Lower leg skin (tissue), 4 donors: Measurements from ENCODE around the gene ZFY. TPM values are rescaled to one million over a fixed set of nuclear protein-coding genes. Genes with fewer than 3 reads are reported as not detected.
"Not testable (repeated sequence)": the region's sequence is repeated elsewhere in the genome, so short reads cannot be mapped to it uniquely, and the experiment has no call there.

Experiments used
- DNase-seq, 2 donors: peaks; one replicate each; pipeline ENCODE4 v3.0.0-alpha.2; 2019; ENCODE audit warnings: low spot score in 2 of 2
- H3K4me3 ChIP-seq: fragments of 200-600 bp; sonication (generic); 2 replicates; pipeline ENCODE4 v1.5.1; 2017; ENCODE audit warnings: mild to moderate bottlenecking, low read depth; ENCODE audit not compliant: poor library complexity, severe bottlenecking
- CTCF ChIP-seq, 3 donors: fragments of 450-650 bp; IDR thresholded peaks; one replicate each; pipeline ENCODE4 v1.5.1; 2016; ENCODE audit warnings: antibody characterized with exemption in 3 of 3, mild to moderate bottlenecking in 3 of 3, moderate library complexity in 2 of 3
- POLR2A ChIP-seq, 2 donors: fragments of 450-650 bp; IDR thresholded peaks; one replicate each; pipeline ENCODE4 v1.6.1; 2016 to 2017; ENCODE audit warnings: antibody characterized with exemption in 2 of 2, mild to moderate bottlenecking in 1 of 2, moderate library complexity in 1 of 2
- WGBS, 2 donors: methylation state at CpG; one replicate each; pipeline ENCODE4 v1.1.5; 2018; 5-methylcytosine and 5-hydroxymethylcytosine counted together
- intact Hi-C: fragments of 100-400 bp; cut with DNase I; formaldehyde crosslinking; loops from one replicate; pipeline ENCODE4 v1.15.0; 2023; ENCODE audit warnings: low total_unique reads
- total RNA-seq, 4 donors: library from RNA; depleted of rRNA; stranded (reverse); fragments of >200 nt; gene quantifications; one replicate each; pipeline ENCODE4 v1.1.0, GENCODE V29; 2016

Gene ZFY
- total RNA-seq, 4 donors from 2014 or later = 17.3 to 18.6 TPM; not detected in 2

- 80% methylated on average over 5 of the region's 5 CpGs; no CpG with 5 or more reads in 1 of the 2 donors for WGBS, 2 donors
- DNase-seq = no peak
- no peak for TF ChIP-seq POLR2A (IDR thresholded peaks at IDR 0.05)
- TF ChIP-seq CTCF (IDR thresholded peaks at IDR 0.05) = no peak
- intact Hi-C loops = no loop called here
- H3K4me3 ChIP-seq = no peak overlapping the region
Observed at GRCh38 chrY:2973110-2973751, 38.0 kb downstream of the ZFY start.

GRCh38 chrY:2979283-2979682 is 44.1 kb downstream of the ZFY start:
- TF ChIP-seq POLR2A (IDR thresholded peaks at IDR 0.05) (no peak), CTCF (IDR thresholded peaks at IDR 0.05) (no peak)
- WGBS, 2 donors = 98% methylated on average over 6 of the region's 6 CpGs; no CpG with 5 or more reads in 1 of the 2 donors
- intact Hi-C loops = no loop called here
- no peak for DNase-seq
- no peak overlapping the region for H3K4me3 ChIP-seq

DNA sequence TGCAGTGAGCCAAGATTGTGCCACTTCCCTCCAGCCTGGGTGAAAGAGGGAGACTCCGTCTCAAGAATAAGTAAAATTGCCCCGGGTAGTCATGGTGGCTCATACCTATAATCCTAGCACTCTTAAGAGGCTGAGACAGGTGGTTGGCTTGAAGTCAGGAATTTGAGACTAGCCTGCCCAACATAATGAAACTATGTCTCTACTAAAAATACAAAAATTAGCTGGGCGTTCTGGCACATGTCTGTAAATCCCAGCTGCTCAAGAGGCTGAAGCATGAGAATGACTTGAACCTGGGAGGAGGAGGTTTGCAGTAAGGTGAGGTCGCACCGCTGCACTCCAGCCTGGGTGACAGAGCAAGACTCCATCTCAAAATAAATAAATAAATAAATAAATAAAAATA is 49.3 kb downstream of the ZFY start:
- no peak overlapping the region for H3K4me3 ChIP-seq
- no peak for TF ChIP-seq CTCF (IDR thresholded peaks at IDR 0.05)
- TF ChIP-seq POLR2A (IDR thresholded peaks at IDR 0.05) = no peak
- intact Hi-C loops = no loop called here
- 69% methylated on average over 5 of the region's 5 CpGs; no CpG with 5 or more reads in 1 of the 2 donors for WGBS, 2 donors
- DNase-seq = no peak

DNA sequence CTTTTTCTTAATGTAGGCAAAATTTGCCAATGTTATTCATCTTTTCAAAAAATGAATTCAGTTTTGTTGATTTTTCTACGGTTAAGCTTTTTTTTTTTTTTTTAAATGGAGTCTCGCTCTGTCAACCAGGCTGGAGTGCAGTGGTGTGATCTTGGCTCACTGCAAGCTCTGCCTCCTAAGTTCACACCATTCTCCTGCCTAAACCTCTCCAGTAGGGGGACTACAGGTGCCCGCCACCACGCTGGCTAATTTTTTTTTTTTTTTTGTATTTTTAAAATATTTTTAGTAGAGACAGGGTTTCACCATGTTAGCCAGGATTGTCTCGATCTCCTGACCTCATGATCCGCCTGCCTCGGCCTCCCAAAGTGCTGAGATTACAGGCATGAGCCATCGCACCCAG is 52.0 kb downstream of the ZFY start:
- intact Hi-C loops, DNase-seq, H3K4me3 ChIP-seq: not testable (repeated sequence)
- 86% methylated on average over 8 of the region's 8 CpGs; no CpG with 5 or more reads in 1 of the 2 donors for WGBS, 2 donors

- H3K4me3 ChIP-seq, intact Hi-C loops, DNase-seq: not testable (repeated sequence)
- WGBS, 2 donors = 97% methylated on average over 11 of the region's 14 CpGs; no CpG with 5 or more reads in 1 of the 2 donors
Observed at GRCh38 chrY:2997369-2997768, 62.2 kb downstream of the ZFY start.

DNA sequence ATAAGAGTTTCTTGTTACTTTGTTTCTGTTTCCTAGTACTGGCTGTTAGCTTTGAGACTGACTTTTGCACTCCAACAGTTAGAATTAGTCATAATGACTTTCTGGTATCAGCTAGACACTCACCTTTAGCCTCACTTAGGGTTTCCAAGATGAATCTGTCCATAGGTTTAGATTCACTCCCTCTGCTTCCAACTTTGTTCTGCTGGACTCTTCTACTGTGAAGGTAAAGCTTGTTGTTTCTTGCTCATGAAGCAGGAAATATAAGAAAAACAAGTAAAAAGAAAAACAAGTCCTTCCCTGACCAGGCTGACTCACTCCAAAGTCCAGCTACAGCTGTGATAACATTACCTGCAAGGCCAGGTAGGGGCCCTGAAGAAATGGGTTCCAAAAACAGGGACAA is 67.0 kb downstream of the ZFY start:
- H3K4me3 ChIP-seq = no peak overlapping the region
- no peak for DNase-seq
- intact Hi-C loops = no loop called here
- TF ChIP-seq POLR2A (IDR thresholded peaks at IDR 0.05) (no peak), CTCF (IDR thresholded peaks at IDR 0.05) (no peak)
